Stimulated activated CD4-positive, alpha-beta T cell treated with anti-CD3 and anti-CD28 coated beads, Interleukin-1b, Interleukin-23, amount 100 ng/mL, for 1 hour (primary cell): ENCODE measurements around the gene ZGPAT.
"Not testable (repeated sequence)": the region's sequence is repeated elsewhere in the genome, so short reads cannot be mapped to it uniquely, and the experiment has no call there.

Experiments
- DNase-seq, 2 donors: peaks; one replicate each; pipeline ENCODE4 v3.0.0-alpha.2; 2020; ENCODE audit warnings: low read depth in 2 of 2

ZGPAT gene

GRCh38 chr20:63702751-63703470 is 4.9 kb upstream of the ZGPAT start:
- no peak for DNase-seq

- no peak for DNase-seq
Measured at GRCh38 chr20:63703471-63703975, 4.3 kb upstream of the ZGPAT start.

- no peak for DNase-seq
Measured at GRCh38 chr20:63703976-63704748, 3.7 kb upstream of the ZGPAT start.

GRCh38 chr20:63704749-63705117 is 3.1 kb upstream of the ZGPAT start:
- no peak for DNase-seq

GRCh38 chr20:63705232-63706026 is 2.4 kb upstream of the ZGPAT start:
- DNase-seq: no peak

- DNase-seq: no peak
Measured at GRCh38 chr20:63706027-63706695, 1.7 kb upstream of the ZGPAT start.

- DNase-seq: peak in 1 of 2 donors; percentile 46
Measured at GRCh38 chr20:63706852-63707557, 834 bp upstream of the ZGPAT start.

GRCh38 chr20:63708301-63709148 is 686 bp downstream of the ZGPAT start:
- DNase-seq: no peak

- DNase-seq: no peak
Measured at GRCh38 chr20:63709149-63709527, 1.3 kb downstream of the ZGPAT start.

GRCh38 chr20:63711085-63711645 is 3.3 kb downstream of the ZGPAT start:
- DNase-seq: no peak

GRCh38 chr20:63712191-63712590 is 4.4 kb downstream of the ZGPAT start:
- no peak for DNase-seq

GRCh38 chr20:63714858-63715257 is 7.0 kb downstream of the ZGPAT start:
- DNase-seq: no peak

- no peak for DNase-seq
Measured at GRCh38 chr20:63718996-63719395, 11.2 kb downstream of the ZGPAT start.

- not testable (repeated sequence) for DNase-seq
Measured at GRCh38 chr20:63722967-63723622, 15.3 kb downstream of the ZGPAT start.

- DNase-seq: not testable (repeated sequence)
Measured at GRCh38 chr20:63730189-63730733, 22.4 kb downstream of the ZGPAT start.

- DNase-seq: no peak
Measured at GRCh38 chr20:63731410-63731809, 23.6 kb downstream of the ZGPAT start.

GRCh38 chr20:63732118-63733095 is 24.6 kb downstream of the ZGPAT start:
- no peak for DNase-seq

GRCh38 chr20:63733117-63733516 is 25.3 kb downstream of the ZGPAT start:
- DNase-seq: no peak
